K562 (cell line): Measurements from ENCODE around the gene ACSF2.

Source experiments
- CTCF ChIP-seq, 3 experiments: IDR thresholded peaks in 2 of 3; conservative IDR thresholded peaks in 1 of 3; 2 replicates each; pipeline ENCODE4 v1.5.1; 2011 to 2012; ENCODE audit warnings: low read length in 3 of 3, mild to moderate bottlenecking in 3 of 3, control low read depth in 2 of 3, improper control_type of control experiment in 1 of 3, inconsistent platforms in 1 of 3, low read depth in 1 of 3, mixed read lengths in 1 of 3, moderate library complexity in 1 of 3; ENCODE audit not compliant: insufficient read depth in 2 of 3
- EZH2 ChIP-seq: IDR thresholded peaks from 2 replicates; pipeline ENCODE4 v1.6.1; 2012; ENCODE audit warnings: low read depth, mild to moderate bottlenecking, inconsistent platforms, low read length, borderline replicate concordance
- FOXP4 ChIP-seq: sonication (generic); formaldehyde crosslinking; IDR thresholded peaks from 2 replicates; pipeline ENCODE4 v1.8.0; 2022; ENCODE audit warnings: mild to moderate bottlenecking, missing genetic modification reagents, borderline replicate concordance
- POLR2AphosphoS2 ChIP-seq: IDR thresholded peaks from 2 replicates; pipeline ENCODE4 v1.6.1; 2012; ENCODE audit warnings: low read length, improper control_type of control experiment
- POLR2AphosphoS5 ChIP-seq: IDR thresholded peaks from 2 replicates; pipeline ENCODE4 v1.6.1; 2011; ENCODE audit warnings: mild to moderate bottlenecking, low read depth, low read length, moderate library complexity; ENCODE audit not compliant: control insufficient read depth, insufficient read depth
- PRPF4 ChIP-seq: fragments of 200-400 bp; formaldehyde crosslinking; IDR thresholded peaks from one replicate; pipeline ENCODE4 v1.6.1; 2017; ENCODE audit warnings: low read length, low read depth, mild to moderate bottlenecking; ENCODE audit not compliant: insufficient read depth, poor library complexity, severe bottlenecking
- RCOR1 ChIP-seq, 2 experiments: IDR thresholded peaks; 2 replicates each; pipeline ENCODE4 v1.6.1; 2012; ENCODE audit warnings: low read depth in 2 of 2, low read length in 2 of 2, borderline replicate concordance in 1 of 2, improper control_type of control experiment in 1 of 2
- RHOXF2B ChIP-seq: fragments of 250-450 bp; sonication (Bioruptor Pico); conservative IDR thresholded peaks from 2 replicates; pipeline ENCODE4 v1.5.1; 2021
- SIN3A ChIP-seq, 2 experiments: fragments of 150-350 bp in 1 of 2; IDR thresholded peaks; 2 replicates each; pipeline ENCODE4 v1.6.1; 2011 to 2016; ENCODE audit warnings: borderline replicate concordance in 2 of 2, low read depth in 2 of 2, low read length in 2 of 2, mild to moderate bottlenecking in 2 of 2, moderate library complexity in 2 of 2; ENCODE audit not compliant: control insufficient read depth in 1 of 2
- ZFP91 ChIP-seq: sonication (generic); formaldehyde crosslinking; IDR thresholded peaks from 2 replicates; pipeline ENCODE4 v1.8.0; 2022; ENCODE audit warnings: mild to moderate bottlenecking, missing genetic modification reagents
- ZKSCAN8 ChIP-seq: fragments of 200-800 bp; sonication (Bioruptor generic); IDR thresholded peaks from 2 replicates; pipeline ENCODE4 v1.6.1; 2016; ENCODE audit warnings: missing genetic modification characterization, missing compliant biosample characterization
- ZNF174 ChIP-seq: fragments of 250-450 bp; sonication (Bioruptor Pico); IDR thresholded peaks from 2 replicates; pipeline ENCODE4 v1.4.0; 2020; ENCODE audit warnings: mild to moderate bottlenecking
- ZNF3 ChIP-seq: fragments of 250-450 bp; sonication (Bioruptor Pico); IDR thresholded peaks from 2 replicates; pipeline ENCODE4 v1.5.0; 2021; ENCODE audit warnings: mild to moderate bottlenecking, moderate library complexity

GRCh38 chr17:50389534-50389933 lies 36.5 kb upstream of the ACSF2 start:
- no peak for TF ChIP-seq RCOR1 (IDR thresholded peaks at IDR 0.05; ENCODE audit: borderline replicate concordance in 1 of 2, low read depth in 2 of 2, low read length in 2 of 2)
- no peak for TF ChIP-seq CTCF (IDR thresholded peaks at IDR 0.05 in 2 of 3, conservative IDR thresholded peaks at IDR 0.05 in 1 of 3; ENCODE audit: insufficient read depth in 2 of 3, low read depth in 1 of 3, low read length in 3 of 3)
- no peak for TF ChIP-seq RHOXF2B
- TF ChIP-seq EZH2: no peak
- no peak for TF ChIP-seq SIN3A (IDR thresholded peaks at IDR 0.05; ENCODE audit: borderline replicate concordance in 2 of 2, control insufficient read depth in 1 of 2, low read depth in 2 of 2, low read length in 2 of 2)
- no peak for TF ChIP-seq ZNF174 (CRISPR knock-in tag)
- TF ChIP-seq POLR2AphosphoS5: no peak
- no peak for TF ChIP-seq PRPF4
- TF ChIP-seq ZFP91 (CRISPR knock-in tag): no peak
- TF ChIP-seq ZNF3: no peak
- TF ChIP-seq POLR2AphosphoS2: no peak
- no peak for TF ChIP-seq ZKSCAN8 (CRISPR knock-in tag)
- no peak for TF ChIP-seq FOXP4 (CRISPR knock-in tag)
